Right renal cortex interstitium (tissue), 3 donors: ENCODE measurements around the gene CD83. TPM values are rescaled to one million over a fixed set of nuclear protein-coding genes. Genes with fewer than 3 reads are reported as not detected.

Experiments used
- DNase-seq, 3 donors: peaks; one replicate each; pipeline ENCODE4 v3.0.0-alpha.2; 2013; ENCODE audit warnings: low read depth in 3 of 3, low spot score in 2 of 3
- polyA plus RNA-seq, 3 donors: library from polyadenylated mRNA; unstranded; fragments of 120-200 nt; gene quantifications; one replicate each; pipeline ENCODE4 v1.2.1, GENCODE V29; 2013; ENCODE audit not compliant: insufficient read length in 3 of 3

The CD83 gene
- polyA plus RNA-seq, 3 donors, result 13.3 to 14.8 (median 13.4) TPM

DNA sequence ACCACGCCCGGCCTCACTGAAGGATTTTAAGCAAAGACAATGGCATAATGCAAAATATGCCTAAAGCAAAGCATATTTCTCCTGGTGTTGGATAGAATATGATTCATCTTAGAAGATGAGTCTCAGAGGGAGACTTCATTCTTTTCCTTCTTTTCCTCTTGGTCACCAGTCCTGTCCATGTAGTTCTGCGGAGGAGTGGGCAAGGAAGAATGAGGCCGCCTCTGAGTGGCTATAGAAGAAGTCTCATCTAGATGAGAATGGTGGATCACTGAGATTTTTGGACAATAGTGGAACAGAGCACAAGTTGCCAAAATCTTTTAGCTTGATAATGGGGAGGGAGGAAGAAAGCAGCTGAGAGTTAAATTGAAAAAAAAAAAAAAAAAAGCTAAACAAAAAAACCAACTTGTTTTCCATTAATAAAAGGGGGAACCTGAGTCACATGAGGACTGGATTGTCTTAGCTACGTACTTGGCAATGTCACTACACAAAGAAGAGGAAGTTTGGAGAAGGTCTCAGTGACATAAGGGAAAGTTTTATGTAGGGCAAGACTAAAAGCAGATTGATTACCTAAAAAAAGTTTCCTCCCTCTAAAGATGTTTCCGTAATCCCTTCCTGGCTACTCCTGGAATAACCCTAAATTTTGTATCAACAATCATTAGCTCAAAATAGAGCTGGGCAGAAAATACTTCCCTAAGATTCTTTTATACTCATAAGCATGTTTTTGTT, 6.0 kb downstream of the CD83 start:
- DNase-seq, result no peak

- no peak for DNase-seq
Measured at GRCh38 chr6:14125346-14125745, 7.8 kb downstream of the CD83 start.

GRCh38 chr6:14126191-14126590, 8.6 kb downstream of the CD83 start:
- DNase-seq, result no peak

DNA sequence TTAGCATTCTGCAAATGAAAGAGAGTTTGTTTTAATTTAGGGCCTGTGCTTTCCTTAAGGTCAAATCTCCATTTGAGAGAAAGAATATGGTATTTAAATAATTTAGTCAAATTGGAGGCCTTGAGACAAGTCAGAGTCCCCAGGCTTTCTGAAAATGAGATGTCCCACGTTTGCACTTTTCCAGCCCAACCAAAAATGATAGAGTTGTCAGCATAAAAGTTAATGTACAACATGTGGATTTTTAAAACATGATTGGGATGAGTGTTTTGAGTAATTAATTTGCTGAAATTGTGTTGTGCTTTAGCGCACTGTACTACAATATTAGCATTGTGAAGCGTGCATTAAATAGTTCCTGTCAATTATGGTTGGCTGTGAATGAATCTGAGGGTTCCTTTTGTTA, 10.0 kb downstream of the CD83 start:
- no peak for DNase-seq

DNA sequence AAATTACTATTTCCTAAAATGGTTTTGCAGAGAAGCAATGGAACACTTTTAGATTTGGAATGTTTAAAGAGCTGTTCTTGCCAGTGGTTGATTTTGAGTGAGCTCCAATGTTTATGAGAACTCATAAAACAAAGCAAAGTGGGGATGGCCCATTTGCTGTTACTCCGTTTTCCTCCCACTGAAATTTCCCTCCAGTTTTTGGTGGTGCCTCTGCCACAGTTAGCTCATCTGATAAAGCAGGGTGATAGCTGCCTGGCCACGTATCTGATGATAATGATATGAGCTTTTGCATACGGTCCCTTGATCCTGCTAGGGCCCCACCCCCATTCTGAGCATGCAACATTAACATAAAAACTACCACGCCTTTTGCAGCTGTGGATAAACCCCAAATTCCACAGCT, 10.4 kb downstream of the CD83 start:
- no peak for DNase-seq

- no peak for DNase-seq
Measured at GRCh38 chr6:14128746-14129145, 11.2 kb downstream of the CD83 start.

DNA sequence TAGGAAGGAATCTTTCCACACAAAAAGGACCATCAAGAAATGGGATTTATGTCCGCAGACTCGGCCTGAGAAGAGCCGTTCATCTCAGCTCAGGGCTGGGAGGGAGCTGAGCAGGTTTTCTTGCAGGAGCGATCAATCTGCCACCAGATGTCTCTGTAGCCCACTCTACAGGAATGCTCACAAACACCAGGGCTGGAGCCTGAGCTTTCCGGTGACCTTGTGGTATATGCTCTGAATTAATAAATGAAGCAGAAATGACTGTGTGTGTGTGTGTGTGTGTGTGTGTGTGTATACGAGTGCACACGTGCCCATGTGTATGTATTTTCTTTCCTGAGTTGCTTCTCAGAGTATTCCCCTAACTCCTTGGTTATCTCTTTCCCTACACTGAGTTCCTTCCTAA, 12.0 kb downstream of the CD83 start:
- peak in 1 of 3 donors; percentile 58 for DNase-seq

- DNase-seq, result no peak
Measured at GRCh38 chr6:14130435-14131075, 13.0 kb downstream of the CD83 start.

DNA sequence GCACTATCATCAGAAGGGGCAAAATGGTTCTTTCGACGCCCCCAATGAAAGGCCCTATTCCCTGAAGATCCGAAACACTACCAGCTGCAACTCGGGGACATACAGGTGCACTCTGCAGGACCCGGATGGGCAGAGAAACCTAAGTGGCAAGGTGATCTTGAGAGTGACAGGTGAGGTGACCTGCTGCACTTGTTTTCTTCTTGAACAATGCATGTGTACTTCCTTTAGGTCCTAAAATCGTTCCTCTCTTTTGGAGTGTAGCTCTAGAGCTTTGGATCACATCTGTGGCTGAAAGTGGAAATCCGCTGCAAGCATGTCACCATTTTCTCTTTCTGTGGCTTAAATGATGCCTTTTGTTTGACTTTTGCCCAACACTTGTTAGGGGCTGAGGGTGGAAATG, 14.0 kb downstream of the CD83 start:
- no peak for DNase-seq

GRCh38 chr6:14132244-14132920, 14.8 kb downstream of the CD83 start:
- DNase-seq, result no peak

GRCh38 chr6:14132921-14133275, 15.3 kb downstream of the CD83 start:
- DNase-seq, result no peak

DNA sequence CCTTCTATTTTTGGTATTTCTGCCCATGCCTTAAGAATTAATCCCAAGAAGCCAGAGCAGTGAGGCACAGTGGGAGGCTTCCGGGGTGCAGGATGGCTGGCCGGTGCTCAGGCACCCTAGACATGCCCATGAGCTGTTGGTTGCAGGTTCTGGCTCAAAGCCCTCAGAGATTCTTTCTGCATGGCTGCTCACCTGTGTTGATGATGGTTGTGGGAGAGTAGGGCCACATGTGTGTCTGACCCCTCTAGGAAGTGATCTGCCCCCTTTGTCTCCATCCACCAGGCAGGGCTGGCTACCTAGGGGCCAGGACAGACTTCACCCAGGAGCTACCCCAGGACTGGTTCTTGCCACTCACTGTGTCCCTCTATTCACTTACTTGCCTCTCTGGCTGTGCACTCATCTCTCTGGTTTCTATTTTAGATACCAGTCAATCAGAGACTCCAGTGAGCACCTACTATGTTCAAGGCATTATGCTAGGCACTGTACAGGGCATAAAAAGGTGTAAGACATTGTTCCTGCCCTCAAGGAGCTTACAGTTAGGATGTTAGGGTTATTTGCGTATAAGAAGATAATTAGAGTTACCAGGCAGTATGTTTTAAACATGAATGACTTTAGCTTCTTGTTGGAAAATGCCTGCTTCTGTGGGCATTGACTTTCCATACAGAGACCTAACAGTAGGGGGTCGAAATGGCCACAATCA, 16.8 kb downstream of the CD83 start:
- no peak for DNase-seq

- no peak for DNase-seq
Measured at GRCh38 chr6:14135893-14136539, 18.4 kb downstream of the CD83 start.

GRCh38 chr6:14138701-14139215, 21.2 kb downstream of the CD83 start:
- DNase-seq, result no peak

- no peak for DNase-seq
Measured at GRCh38 chr6:14141351-14142062, 23.9 kb downstream of the CD83 start.

DNA sequence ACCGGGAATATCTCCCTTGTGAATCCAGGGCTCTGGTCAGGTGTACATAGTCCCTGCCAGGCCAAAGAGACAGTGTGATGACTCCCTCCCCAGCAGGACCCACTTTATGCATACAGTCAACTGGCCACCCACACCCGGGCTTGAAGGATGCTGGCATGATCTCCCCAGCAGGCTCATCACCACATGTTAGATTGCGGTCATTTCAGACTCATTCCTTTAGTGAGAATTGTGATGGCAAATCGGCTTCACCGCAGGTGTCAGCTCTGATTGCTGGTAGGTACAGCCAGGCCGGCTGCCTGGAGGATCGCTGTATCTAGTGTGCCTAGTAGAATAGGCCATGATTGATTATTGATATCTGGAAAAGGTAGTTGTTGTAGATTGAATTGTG, 24.5 kb downstream of the CD83 start:
- DNase-seq, result no peak

DNA sequence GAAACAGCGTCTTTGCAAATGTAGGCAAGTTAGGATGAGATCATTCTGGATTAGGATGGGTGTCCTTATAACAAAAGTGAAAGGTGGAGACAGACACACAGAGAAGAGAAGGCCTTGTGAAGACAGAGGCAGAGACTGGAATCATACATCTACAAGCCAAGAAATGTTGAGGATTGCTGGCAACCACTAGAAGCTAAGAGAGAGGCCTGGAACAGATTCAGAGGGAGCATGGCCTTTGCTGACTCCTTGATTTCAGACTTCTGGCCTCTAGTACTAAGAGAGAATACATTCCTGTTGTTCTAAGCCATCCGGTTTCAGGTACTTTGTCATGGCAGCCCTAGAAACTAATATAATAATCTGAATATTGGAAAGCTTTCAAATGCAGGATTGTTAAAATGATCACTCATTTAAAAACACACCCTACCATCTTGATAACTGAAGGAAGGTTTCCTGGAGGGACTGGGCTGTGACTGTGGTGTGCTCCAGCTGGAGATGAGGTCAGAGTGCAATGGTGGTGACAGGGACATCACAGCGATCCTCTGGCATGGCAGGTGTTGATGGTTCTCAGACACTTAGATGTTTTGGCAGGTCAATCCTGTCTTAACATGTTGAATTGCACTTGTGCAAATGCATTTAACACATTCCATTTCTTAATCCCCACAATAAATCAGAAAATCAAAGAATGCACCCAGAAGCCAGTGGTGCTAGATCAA, 25.1 kb downstream of the CD83 start:
- DNase-seq, result no peak

- no peak for DNase-seq
Measured at GRCh38 chr6:14143305-14143704, 25.7 kb downstream of the CD83 start.

DNA sequence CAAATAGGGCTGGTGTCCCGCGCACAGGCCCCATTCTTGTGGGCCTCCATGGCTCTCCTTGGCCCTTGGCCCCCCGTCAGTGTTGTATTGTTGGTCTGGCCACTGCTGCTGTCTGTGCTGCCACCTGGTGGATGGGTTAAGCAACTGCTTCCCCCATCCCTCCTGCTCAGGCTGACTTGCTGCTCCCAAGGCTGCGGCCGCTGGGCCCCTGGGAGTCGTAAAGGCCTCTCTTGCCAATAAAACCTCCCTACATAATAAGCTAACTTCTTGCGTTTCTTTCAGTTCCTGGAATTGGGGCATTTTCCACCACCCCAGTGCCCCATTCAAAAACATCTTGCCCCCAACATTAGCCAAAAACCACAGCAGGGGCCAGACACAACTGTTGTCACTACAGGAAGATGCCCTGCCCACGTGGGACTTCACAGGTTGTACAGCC, 27.1 kb downstream of the CD83 start:
- DNase-seq, result peak in 1 of 3 donors; percentile 45
